ENCODE data around the gene CHRNA5.

The CHRNA5 gene

DNA sequence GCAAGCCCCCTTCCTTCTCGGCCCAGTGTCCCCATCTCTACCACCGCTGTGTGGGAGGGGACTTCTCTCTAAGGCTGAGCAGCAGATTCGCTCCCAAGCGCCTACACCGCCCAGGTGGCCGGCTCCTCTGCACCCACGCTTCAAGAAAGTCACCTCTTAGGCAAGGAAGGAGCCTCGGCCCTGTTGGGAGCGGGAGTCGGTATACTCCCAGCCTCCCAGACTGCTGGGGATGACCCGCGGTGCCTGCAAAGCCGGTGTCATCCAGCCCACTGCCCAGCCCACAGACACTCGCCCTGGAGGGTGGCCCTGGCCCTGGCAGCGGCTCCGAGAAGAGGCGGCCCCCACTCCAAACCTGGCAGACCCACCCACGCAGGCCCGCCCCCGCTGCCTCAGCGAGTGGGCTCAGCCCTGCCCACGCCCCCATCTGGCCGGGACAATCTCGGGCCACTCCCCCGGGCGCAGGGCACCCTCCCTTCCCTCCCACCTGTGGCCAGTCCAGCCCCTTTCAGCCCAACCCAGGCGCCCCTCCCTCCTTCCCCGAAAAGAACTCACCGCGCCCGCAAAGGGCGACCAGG is 75.3 kb downstream of the CHRNA5 start:
- DNase-seq = no peak

DNA sequence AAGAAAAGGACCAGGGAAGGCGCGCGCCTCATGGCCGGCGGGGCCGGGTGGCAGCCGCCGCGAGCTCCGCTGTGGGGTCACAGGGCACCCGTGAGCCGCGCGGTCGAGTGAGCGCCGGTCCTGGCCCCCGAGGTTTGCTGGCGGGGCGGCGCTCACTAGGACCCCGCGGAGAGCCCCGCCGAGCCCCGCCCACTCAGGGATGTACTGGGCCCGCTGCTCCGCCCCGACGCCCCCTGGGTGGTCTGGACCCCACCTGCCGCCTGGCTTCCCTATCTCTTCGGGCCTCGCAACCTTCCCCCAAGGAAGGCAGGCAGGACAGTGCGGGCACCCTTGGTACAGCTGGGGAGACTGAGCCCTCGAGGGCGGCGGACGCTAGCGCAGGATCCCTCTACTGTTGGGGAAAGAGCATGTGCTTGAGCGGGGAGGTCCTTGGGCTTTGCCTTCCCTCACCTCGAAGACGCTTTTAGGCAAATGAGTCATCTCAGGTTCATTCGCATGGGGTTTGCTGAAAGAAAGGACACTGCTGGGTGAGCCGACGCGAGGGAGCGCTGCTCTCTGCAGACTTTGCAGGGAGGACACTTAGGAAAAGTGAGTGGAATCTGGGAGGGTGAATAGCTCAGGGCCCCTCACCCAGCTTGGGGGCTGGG is 75.9 kb downstream of the CHRNA5 start, which contains the start of gene CHRNB4:
TSS of gene CHRNB4 (minus strand) at position 109 of the 647 bp plus-strand sequence. CDS start at position 32, 77 bp downstream.
- DNase-seq = no peak

DNA sequence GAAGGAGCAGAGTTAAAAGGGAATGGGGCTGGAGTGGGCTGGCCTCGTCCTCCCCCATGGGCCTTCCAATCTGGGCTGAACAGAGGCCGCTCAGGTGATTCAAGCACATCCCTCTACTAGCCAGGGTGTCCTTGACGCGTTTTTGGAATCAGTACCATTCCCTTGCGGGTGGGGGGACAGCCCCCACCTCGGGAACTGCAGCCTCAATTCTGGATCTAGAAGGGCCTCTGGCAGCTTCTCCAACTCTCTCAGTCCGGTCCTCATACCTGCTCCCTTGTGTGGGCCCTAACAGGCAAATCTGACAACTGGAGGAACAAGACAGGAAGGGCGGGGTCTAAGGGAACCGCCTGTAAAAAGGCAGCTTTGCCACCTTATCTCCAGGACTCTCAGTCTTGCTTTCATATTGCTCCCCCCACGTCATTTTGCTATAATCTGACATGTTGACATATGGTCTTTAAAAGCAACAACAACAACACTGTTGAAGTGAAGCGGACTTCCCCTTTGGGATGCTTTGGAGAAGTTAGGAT is 76.5 kb downstream of the CHRNA5 start:
- no peak for DNase-seq

DNA sequence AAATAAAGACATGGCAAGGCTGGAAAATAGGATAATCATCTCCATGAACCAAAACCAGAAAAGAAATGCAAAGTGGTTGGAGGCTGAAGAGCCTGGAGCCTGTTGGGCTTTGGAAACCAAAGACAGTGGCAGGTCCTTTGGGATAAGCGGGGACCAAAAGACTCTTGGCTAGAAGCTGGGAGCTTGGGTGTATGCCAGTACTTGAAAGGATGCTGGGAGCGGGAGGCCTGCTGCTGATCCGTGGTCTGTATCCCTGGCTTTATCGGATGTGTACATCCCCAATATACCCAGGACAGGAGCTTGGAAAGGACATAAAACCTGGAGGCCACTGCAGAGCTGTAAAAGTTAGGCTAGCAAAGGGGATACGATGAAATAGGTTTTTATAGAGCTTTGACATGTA is 77.0 kb downstream of the CHRNA5 start:
- no peak for DNase-seq
